GM12878 (cell line): ENCODE results near the gene CCSER1. TPM values are rescaled to one million over a fixed set of nuclear protein-coding genes. Genes with fewer than 3 reads are reported as not detected.

Experiments
- ATAC-seq: fragments of 200-7000 bp; cut with Tn5 transposase; 3 replicates; pipeline ENCODE4 v1.9.1; 2020; ENCODE audit warnings: mild to moderate bottlenecking, moderate library complexity
- BruUV-seq: library from RNA; stranded (reverse); fragments of 400-500 nt; replicated peaks from 2 replicates; lab custom pipeline; 2021; lab: Mats Ljungman, UMichigan
- CTCF ChIA-PET: fragments of 300-600 bp; sonication (Branson Sonifier 250); formaldehyde crosslinking; extraction: SDS; loops from one replicate; lab custom pipeline; 2021; ENCODE audit warnings: inconsistent platforms; lab: Yijun Ruan, JAX
- POLR2A ChIA-PET: fragments of 350-600 bp; formaldehyde crosslinking; extraction: SDS; loops from one replicate; lab custom pipeline; 2021; ENCODE audit warnings: inconsistent platforms; lab: Charles Lee
- RAD21 ChIA-PET: fragments of 300-600 bp; sonication (Branson Sonifier 250); formaldehyde crosslinking; loops from one replicate; lab custom pipeline; 2023; ENCODE audit warnings: antibody characterized with exemption; ENCODE audit not compliant: unreplicated experiment; lab: Charles Lee
- SMC1A ChIA-PET: fragments of 300-600 bp; sonication (Branson Sonifier 250); formaldehyde crosslinking; loops from one replicate; lab custom pipeline; 2023; ENCODE audit not compliant: unreplicated experiment, uncharacterized antibody; lab: Charles Lee
- DNase-seq: peaks from one replicate; pipeline ENCODE4 v3.0.0-alpha.2; 2011; ENCODE audit warnings: low read depth, low spot score
- FAIRE-seq: peaks from 3 replicates; lab custom pipeline; 2011; peaks lifted over from hg19 to GRCh38; lab: Jason Lieb, UNC
- H2AFZ ChIP-seq: 2 replicates; pipeline ENCODE4 v1.6.0; 2011; ENCODE audit warnings: low read depth, low read length, control low read depth; ENCODE audit not compliant: control insufficient read depth
- H3K27ac ChIP-seq: 2 replicates; pipeline ENCODE4 v1.5.1; 2011; ENCODE audit warnings: control low read depth; ENCODE audit not compliant: control insufficient read depth, insufficient read depth
- H3K27me3 ChIP-seq, 2 experiments: replicated peaks in 1 of 2; 2 replicates each; pipeline versions ENCODE4 v1.6.0 to v1.6.1; 2011; ENCODE audit warnings: low read length in 1 of 2; ENCODE audit not compliant: control insufficient read depth in 2 of 2, insufficient read depth in 2 of 2
- H3K36me3 ChIP-seq, 2 experiments: 2 replicates each; pipeline ENCODE4 v1.5.1; 2011; ENCODE audit warnings: low read length in 1 of 2; ENCODE audit not compliant: control insufficient read depth in 2 of 2, insufficient read depth in 2 of 2
- H3K4me1 ChIP-seq: 2 replicates; pipeline ENCODE4 v1.6.1; 2011; ENCODE audit warnings: mild to moderate bottlenecking, low read length, moderate library complexity, mixed read lengths; ENCODE audit not compliant: control insufficient read depth, insufficient read depth
- H3K4me2 ChIP-seq: 2 replicates; pipeline ENCODE4 v1.6.0; 2011; ENCODE audit warnings: control low read depth; ENCODE audit not compliant: control insufficient read depth, insufficient read depth
- H3K4me3 ChIP-seq: fragments of 200-600 bp; sonication (generic); 2 replicates; pipeline ENCODE4 v1.5.1; 2016
- H3K79me2 ChIP-seq: 2 replicates; pipeline ENCODE4 v1.6.0; 2011; ENCODE audit warnings: low read length; ENCODE audit not compliant: control insufficient read depth, insufficient read depth
- H3K9ac ChIP-seq: 2 replicates; pipeline ENCODE4 v1.8.0; 2011; ENCODE audit warnings: low read length, control low read depth, mixed read lengths; ENCODE audit not compliant: control insufficient read depth, insufficient read depth
- H3K9me3 ChIP-seq: replicated peaks from 3 replicates; pipeline ENCODE4 v1.5.1; 2011; ENCODE audit warnings: mild to moderate bottlenecking, low read length; ENCODE audit not compliant: control insufficient read depth, insufficient read depth
- H4K20me1 ChIP-seq: 2 replicates; pipeline ENCODE4 v1.6.0; 2011; ENCODE audit not compliant: control insufficient read depth, insufficient read depth
- ATF7 ChIP-seq: fragments of 450-650 bp; IDR thresholded peaks from 2 replicates; pipeline ENCODE4 v1.6.1; 2016; ENCODE audit warnings: low read depth, mild to moderate bottlenecking
- CBX5 ChIP-seq: sonication (generic); IDR thresholded peaks from 2 replicates; pipeline ENCODE4 v1.6.1; 2016; ENCODE audit warnings: low read depth, moderate library complexity, mild to moderate bottlenecking, inconsistent platforms
- CHD4 ChIP-seq: fragments of 200-600 bp; sonication (generic); IDR thresholded peaks from 2 replicates; pipeline ENCODE4 v1.6.1; 2016; ENCODE audit warnings: mild to moderate bottlenecking
- E2F8 ChIP-seq: fragments of 450-650 bp; IDR thresholded peaks from 2 replicates; pipeline ENCODE4 v1.6.1; 2018; ENCODE audit warnings: mild to moderate bottlenecking, low read depth, moderate library complexity; ENCODE audit not compliant: partially characterized antibody
- E4F1 ChIP-seq: fragments of 450-650 bp; IDR thresholded peaks from 2 replicates; pipeline ENCODE4 v1.6.1; 2018; ENCODE audit warnings: borderline replicate concordance, mild to moderate bottlenecking; ENCODE audit not compliant: partially characterized antibody
- ELK1 ChIP-seq: IDR thresholded peaks from 2 replicates; pipeline ENCODE4 v1.6.1; 2012; ENCODE audit warnings: low read depth, low read length, improper control_type of control experiment
- GABPA ChIP-seq: IDR thresholded peaks from 2 replicates; pipeline ENCODE4 v1.6.1; 2014; ENCODE audit warnings: antibody characterized with exemption, low read depth, mild to moderate bottlenecking, inconsistent platforms
- HDAC2 ChIP-seq: fragments of 200-600 bp; sonication (generic); IDR thresholded peaks from 2 replicates; pipeline ENCODE4 v1.6.1; 2017
- IKZF1 ChIP-seq: fragments of 450-650 bp; conservative IDR thresholded peaks from 2 replicates; pipeline ENCODE4 v1.6.1; 2017; ENCODE audit warnings: antibody characterized with exemption, mild to moderate bottlenecking
- MYB ChIP-seq: fragments of 150-350 bp; IDR thresholded peaks from 2 replicates; pipeline ENCODE4 v1.6.1; 2014; ENCODE audit warnings: mild to moderate bottlenecking, low read depth, low read length, borderline replicate concordance
- NFYA ChIP-seq: IDR thresholded peaks from 2 replicates; pipeline ENCODE4 v1.6.1; 2011; ENCODE audit warnings: low read depth, mild to moderate bottlenecking, low read length, improper control_type of control experiment, borderline replicate concordance
- PKNOX1 ChIP-seq: fragments of 450-650 bp; IDR thresholded peaks from 2 replicates; pipeline ENCODE4 v1.6.1; 2016; ENCODE audit warnings: mild to moderate bottlenecking
- RAD21 ChIP-seq: IDR thresholded peaks from 2 replicates; pipeline ENCODE4 v1.6.1; 2011; ENCODE audit warnings: mild to moderate bottlenecking, low read depth, low read length, moderate library complexity; ENCODE audit not compliant: insufficient read depth
- RELB ChIP-seq: fragments of 450-650 bp; IDR thresholded peaks from 2 replicates; pipeline ENCODE4 v1.6.1; 2017; ENCODE audit warnings: low read depth, mild to moderate bottlenecking, moderate library complexity
- SMAD1 ChIP-seq: fragments of 450-650 bp; IDR thresholded peaks from 2 replicates; pipeline ENCODE4 v1.6.1; 2018; ENCODE audit warnings: mild to moderate bottlenecking, low read depth; ENCODE audit not compliant: partially characterized antibody
- ZNF207 ChIP-seq: fragments of 450-650 bp; IDR thresholded peaks from 2 replicates; pipeline ENCODE4 v1.6.1; 2014; ENCODE audit warnings: antibody characterized with exemption, mild to moderate bottlenecking, borderline replicate concordance
- ZNF217 ChIP-seq: fragments of 450-650 bp; IDR thresholded peaks from 2 replicates; pipeline ENCODE4 v1.6.1; 2017; ENCODE audit warnings: antibody characterized with exemption, mild to moderate bottlenecking
- WGBS: methylation state at CpG from one replicate; pipeline ENCODE4 v1.1.6; 2016; ENCODE audit warnings: low lambda C conversion rate; ENCODE audit not compliant: insufficient replicate concordance, insufficient coverage; ENCODE audit errors: missing lambda C conversion rate; 5-methylcytosine and 5-hydroxymethylcytosine counted together
- in situ Hi-C: fragments of 300-500 bp; cut with MboI; formaldehyde crosslinking; loops from 9 replicates; pipeline ENCODE4 v1.14.3; 2018; ENCODE audit warnings: mixed read lengths
- intact Hi-C: fragments of 100-400 bp; cut with micrococcal nuclease; formaldehyde crosslinking; loops from one replicate; pipeline ENCODE4 v1.14.2; 2022; ENCODE audit not compliant: unreplicated experiment
- polyA plus RNA-seq, 11 experiments: library from polyadenylated mRNA; depleted of rRNA in 4 of 11; unstranded in 6 of 11; stranded (reverse) in 5 of 11; fragments of >200 nt; fragmentation: Nextera tagmentation in 4 of 11; fragmentation: Illumina TruSeq in 1 of 11; extraction: Ambion mirVana in 4 of 11; extraction: Trizol in 1 of 11; gene quantifications; 1 replicate in 1 of 11; 2 replicates in 10 of 11; pipeline versions ENCODE4 v1.2.1 to v1.2.3, GENCODE V29; 2011 to 2016; ENCODE audit warnings: inconsistent platforms in 2 of 11, missing spikeins in 2 of 11, low read depth in 1 of 11
- total RNA-seq, 4 experiments: library from RNA; depleted of rRNA in 3 of 4; stranded (reverse); fragments of >200 nt in 3 of 4; fragmentation: Illumina TruSeq in 1 of 4; extraction: Trizol in 1 of 4; gene quantifications; 2 replicates each; pipeline versions ENCODE4 v1.2.1 to v1.2.3, GENCODE V29; 2013 to 2021

CCSER1 gene
- total and polyA plus RNA-seq, 10 of the 15 experiments (the other 5 are each of a cell fraction or from before 2014, with no cell fraction given): 0.22 to 2.7 (median 1.0) TPM

- TF ChIP-seq E4F1: no peak
- no peak for TF ChIP-seq E2F8
- TF ChIP-seq GABPA: no peak
- TF ChIP-seq ZNF207: no peak
- no peak for TF ChIP-seq IKZF1
- no peak for TF ChIP-seq SMAD1
- TF ChIP-seq MYB: no peak
- no peak for TF ChIP-seq NFYA
- TF ChIP-seq ELK1: no peak
- TF ChIP-seq ATF7: no peak
- no peak for TF ChIP-seq CHD4
- TF ChIP-seq ZNF217: no peak
- no peak for TF ChIP-seq CBX5
- TF ChIP-seq HDAC2: no peak
- no peak for TF ChIP-seq RELB
- TF ChIP-seq PKNOX1: no peak
- TF ChIP-seq RAD21: no peak
- Histone ChIP-seq H2AFZ (no peak overlapping the region), H3K4me3 (no peak overlapping the region), H3K4me1 (no peaks in the 10 kb centered on the region), H4K20me1 (no peaks in the 10 kb centered on the region), H3K9me3 (no peaks in the 10 kb centered on the region), H3K27ac (no peak overlapping the region), H3K9ac (no peak overlapping the region), H3K36me3 (no peaks in the 10 kb centered on the region), H3K4me2 (no peak overlapping the region), H3K79me2 (no peaks in the 10 kb centered on the region), H3K27me3 (no peaks in the 10 kb centered on the region)
- intact Hi-C loops: no loop called here
- 25% methylated on average over 6 of the region's 6 CpGs for WGBS
- SMC1A ChIA-PET: interaction anchor here (0.9 kb wide), 1 partner anchor 19 kb away, joined by 3 read pairs; no protein-coding TSS in a partner anchor
- DNase-seq: no peak
- no peak for ATAC-seq
- RAD21 ChIA-PET: no interaction called here
- no TSS peak for BruUV-seq
- POLR2A ChIA-PET: no interaction called here
- FAIRE-seq: no peak
- CTCF ChIA-PET: no interaction called here
- in situ Hi-C loops: no loop called here
Measured at GRCh38 chr4:90825849-90826248, 698.7 kb downstream of the CCSER1 start.
